ENCODE measurements around the gene WIPI1.
"Not testable (repeated sequence)": the region's sequence is repeated elsewhere in the genome, so short reads cannot be mapped to it uniquely, and the experiment has no call there.

WIPI1 gene

DNA sequence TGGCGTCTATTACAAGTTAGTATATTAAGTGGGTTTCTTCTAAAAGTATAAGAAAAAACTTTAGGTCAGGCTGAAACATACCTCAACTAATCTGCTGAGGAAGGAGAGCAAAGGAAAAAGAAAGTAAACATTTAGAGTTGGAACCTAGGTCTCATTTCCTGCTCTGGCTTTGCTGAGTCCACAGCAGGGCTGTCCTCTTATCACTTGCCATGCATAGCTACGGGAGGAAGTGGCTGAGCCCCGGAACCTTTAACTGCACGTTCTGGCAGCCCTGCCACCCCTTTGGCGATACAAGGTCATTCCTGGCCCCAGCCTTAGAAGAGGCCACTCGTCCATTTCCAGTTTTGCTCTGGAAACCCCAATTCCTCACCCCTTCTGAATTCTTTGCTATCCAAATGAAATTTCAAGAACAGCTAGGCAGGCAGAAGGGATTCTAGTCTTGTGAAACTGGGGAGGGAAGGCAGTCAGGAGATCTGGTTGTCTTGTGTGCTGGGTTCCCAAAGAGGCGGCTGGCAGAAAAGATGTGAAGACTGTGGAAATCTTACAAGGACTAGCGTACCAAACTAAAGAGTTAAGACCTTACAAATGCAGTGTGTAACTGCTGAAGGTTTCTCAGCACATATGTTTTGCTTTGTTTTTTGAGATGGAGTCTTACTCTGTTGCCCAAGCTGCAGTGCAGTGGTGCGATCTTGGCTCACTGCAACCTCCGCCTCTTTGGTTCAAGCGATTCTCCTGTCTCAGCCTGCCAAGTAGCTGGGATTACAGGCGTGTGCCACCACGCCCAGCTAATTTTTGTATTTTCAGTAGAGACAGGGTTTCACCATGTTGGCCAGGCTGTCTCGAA lies 19.1 kb downstream of the WIPI1 start:
- no peak for FAIRE-seq

DNA sequence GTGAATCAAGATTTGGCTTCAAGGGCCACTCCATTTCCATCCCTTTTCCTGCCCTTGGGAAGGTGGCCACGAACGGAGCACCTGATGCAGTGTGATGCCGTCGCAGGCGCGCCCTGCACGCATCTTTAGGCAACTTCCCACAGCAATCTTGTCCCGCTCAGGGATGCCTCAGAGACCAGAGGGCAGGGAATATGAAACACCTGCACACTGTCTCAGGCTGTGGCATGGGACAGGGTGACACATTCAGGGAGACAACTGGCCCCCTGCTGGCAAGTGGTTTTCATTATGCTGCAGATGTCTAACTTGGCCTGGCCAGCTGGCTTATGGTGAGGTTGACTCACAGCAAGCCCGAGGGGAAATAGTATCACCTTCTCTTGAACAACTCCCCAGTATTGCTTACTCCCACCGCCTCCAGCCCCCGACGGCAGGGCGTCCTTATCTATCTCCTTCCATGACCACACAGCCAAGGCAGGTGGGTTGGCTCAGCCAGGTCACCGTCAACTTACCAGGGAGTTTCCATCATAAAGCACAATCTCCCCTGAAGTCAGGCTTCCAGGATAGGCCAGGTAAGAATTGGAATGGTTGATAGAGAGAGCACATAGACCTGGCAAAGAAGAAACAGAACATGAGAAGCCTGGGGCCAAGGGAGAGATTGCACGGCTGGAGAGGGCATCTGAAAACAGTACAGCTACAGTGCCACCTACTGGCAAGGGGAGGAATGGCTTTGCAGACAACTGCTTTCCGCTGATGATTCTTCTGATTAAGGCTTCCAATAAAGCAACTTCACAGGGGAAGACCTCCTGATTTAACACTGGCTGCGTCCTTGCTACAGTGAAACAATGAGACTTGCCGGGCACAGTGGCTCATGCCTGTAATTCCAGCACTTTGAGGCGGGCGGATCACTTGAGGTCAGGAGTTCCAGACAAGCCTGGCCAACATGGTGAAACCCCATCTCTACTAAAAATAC lies 21.1 kb downstream of the WIPI1 start:
- FAIRE-seq, result no peak

DNA sequence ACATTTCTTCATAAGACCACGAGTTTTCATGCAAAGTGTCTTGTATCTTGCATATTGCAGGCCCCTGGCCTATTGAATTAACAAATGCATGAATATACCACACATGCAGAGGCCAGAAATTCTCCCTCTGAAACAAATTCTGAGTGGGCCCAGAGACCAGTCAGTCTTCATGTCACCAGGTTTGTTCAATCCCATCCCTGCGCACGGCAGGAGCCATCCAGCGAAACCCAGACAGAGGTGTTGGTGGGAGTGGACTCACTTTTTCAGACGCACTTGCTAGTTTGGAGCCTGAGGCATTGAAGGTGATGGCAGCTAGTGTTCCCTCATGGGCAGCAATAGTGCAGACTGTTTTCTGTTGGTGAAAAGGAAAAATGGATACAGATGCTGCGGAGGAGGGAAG lies 21.9 kb downstream of the WIPI1 start:
- FAIRE-seq, result no peak

DNA sequence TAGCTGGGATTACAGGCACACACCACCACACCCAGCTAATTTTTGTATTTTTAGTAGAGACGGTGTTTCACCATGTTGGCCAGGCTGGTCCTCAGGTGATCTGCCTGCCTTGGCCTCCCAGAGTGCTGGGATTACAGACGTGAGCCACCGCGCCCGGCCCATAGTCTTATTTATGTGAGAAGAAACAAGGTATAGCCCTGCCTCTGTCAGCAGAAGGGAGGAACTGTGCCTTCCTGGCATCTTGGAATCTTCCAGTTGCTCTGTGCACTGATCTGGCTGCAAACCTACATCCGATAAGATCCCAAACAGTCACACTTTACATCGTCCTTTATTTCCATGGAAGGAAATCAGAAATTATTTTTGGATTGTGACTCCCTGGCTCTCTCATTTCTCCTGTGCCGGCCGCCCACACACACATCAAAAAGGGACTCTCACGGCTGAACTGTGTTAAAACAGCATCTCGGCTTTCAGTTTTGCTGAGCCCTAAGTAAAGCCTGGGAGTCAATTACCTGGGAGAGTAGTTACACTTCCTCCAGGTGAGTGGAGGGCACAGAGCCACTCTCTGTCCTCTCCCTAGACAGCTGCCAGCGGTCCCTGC lies 23.3 kb downstream of the WIPI1 start:
- FAIRE-seq, result no peak

DNA sequence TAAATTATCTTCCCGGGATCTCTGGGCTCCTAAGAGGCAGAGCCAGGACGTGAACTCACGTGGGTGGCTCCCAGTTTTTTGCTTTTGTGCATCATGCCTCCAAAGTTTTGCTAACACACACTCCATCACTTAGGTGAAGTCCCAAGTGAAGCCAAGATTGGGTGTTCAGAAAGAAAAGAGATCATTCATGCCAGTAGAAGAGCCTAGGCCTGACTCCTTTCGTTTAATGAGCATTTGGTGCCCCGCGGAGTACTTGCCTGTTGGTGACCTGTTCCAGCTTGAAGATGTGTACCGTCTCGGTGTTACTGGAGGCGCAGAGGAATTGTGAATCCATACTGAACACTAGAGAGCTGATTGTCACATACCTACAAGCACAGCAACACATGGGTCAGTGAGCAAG lies 24.1 kb downstream of the WIPI1 start:
- FAIRE-seq, result no peak

DNA sequence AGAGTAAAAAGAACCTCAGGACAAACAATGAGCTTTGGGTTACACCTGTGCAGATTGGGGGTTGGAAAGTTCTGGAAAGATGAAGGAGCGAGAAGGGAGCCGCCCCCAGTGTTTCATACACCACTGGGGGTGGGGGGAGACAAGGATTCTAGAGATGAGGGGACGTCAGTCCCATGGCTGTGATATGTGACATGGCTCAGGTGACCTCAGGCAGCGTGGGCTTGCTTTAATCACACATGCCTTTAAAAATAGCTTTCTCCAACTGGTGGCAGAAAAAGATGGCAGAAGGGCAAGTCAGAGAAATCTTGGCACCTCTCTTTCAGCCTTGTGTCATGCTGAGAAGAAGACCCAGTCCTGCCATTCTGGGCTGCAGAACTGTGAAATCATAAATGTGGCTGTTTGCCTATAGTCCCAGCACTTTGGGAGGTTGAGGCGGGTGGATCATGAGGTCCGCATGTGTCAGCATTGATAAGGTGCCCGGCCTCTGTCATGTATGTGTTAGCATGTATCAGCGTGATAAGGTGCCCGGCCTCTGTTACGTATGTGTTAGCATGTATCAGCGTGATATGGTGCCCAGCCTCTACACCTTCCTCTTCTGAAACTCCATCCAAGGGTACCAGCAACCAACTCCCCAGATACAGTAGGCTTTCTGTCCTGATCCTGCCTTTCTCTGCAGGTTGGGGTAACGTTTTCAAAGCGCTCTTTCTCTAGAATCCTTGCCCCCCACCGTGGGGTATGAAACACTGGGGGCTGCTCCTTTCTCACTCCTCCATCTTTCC lies 25.0 kb downstream of the WIPI1 start:
- no peak for FAIRE-seq

DNA sequence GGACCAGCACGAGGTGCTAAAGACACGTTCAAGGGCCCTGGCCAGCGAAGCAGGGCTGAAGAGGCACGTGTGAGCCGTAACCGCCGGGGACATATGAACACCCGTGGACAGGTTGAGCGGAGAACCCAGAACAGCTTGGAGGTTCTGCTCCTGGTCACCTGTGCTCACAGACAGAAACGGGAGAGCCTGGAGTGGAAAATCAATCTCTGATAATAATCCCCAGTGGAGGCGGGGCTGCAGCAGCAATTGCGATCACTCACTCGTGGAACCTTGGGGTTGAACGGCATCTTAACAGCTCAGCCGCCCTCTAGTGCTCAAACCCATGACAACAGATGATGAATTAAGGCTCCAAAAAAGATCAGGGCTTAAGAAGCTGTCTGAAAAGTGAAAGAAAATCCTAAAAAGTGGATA lies 25.6 kb downstream of the WIPI1 start:
- no peak for FAIRE-seq

DNA sequence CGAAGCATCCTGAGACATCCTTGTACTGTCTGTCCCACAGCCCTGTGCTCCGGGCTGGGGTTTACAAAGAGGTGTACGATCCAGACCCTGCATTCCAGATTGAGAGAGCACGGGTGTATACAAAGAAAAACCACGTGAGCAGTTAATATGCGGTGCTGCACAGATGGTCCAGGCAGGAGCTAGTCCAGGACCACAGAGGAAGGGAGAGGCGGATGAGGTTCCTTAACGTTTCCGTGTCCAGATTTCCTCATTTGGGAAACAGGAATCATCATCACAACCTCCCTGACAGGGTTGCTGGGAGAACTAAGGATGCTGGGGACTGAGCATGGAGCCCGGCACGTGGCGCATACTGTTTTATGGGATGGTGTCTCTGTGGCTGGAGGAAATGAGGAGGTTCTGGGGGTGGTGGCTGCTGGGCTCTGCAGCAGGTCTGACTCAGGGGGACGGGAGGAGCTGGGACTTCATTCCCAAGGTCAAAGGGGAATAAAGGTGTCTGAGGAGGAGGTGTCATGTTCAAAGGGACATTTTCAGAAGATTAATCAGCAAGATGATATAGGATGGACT lies 26.2 kb downstream of the WIPI1 start:
- no peak for FAIRE-seq

DNA sequence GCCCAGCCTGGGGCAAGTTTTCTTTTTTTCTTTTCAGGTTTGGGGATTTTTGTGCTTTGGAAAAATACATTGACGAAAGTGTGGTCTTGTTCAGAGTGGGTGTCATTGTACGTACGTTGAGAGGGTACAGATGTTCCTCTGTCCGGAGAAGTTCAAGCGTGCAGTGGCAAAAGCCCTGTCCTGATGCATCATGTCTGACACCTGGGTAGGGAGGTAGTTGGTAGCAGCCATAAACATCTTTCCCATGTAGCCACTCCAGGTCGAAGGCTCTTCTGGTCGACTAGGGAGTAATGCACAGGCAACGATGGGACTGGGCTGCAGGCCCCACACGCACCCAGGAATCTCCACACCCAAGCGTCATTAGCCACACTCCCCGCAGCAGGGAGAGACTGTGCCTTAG lies 27.4 kb downstream of the WIPI1 start:
- FAIRE-seq, result no peak

DNA sequence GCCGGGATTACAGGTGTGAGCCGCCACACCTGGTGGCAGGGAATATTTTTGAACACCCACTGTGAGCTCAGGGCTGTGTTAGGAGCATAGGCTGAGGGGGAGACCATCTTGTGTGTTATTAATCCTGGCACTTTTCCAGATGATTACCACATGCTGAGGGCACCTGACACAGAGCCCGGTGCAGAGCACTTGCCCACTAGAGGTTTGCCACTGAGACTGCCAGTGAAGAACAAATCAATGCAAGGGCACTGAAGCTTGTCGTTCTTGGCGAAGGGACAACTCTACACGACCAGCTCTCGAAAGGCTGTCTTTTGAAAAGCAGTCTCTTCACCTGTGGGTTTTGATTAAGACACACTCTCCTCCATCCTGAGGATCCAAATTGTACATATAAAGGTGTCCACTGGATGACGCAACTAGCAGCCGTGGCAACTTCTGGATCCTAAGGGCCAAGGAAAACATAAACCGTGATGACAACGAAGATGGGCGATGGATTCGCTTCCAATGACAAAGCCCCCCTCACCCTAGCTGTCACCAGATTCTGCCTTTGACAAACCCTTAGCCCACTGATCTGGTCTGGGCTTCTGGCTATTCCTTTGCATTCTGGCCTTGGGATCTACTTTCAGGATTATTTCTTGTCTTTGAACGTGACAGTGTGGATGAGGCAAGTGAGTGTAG lies 28.7 kb downstream of the WIPI1 start:
- no peak for FAIRE-seq

DNA sequence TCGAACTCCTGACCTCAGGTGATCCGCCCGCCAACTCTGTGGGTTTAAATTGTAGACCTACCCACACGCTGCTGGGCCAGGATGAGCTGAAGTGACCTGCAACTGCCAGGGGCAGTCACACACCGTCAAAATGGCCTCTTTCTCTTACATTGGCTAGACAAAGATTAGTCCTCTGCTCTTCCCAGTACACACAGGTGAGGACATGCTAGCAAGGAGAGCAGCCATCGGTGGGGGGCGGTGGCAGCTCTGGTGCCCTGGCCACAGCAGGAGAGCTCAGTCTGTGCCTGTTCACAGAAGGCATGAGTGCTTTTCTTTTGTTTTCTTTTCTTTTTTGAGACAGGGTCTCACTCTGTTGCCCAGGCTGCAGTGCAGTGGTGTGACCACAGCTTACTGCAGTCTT lies 29.7 kb downstream of the WIPI1 start:
- FAIRE-seq, result no peak

DNA sequence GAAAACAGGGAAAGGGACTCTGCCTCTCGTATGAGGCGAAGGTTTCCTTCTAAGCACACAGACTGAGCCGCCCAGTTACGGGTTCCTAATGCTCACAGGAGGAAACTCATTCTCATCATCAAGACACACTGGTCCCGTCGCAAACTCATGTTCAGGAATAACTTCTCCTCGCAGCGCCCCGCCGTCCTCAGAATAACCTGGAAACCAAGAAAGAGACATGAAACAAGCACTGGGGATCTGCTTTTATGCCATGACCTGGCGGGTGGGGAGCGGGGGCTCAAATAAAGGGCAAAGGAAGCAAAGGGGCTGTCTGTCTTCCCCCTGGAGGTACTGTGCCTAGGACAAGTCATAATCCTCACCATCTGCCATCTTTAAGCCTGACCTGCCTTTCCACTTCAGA lies 31.3 kb downstream of the WIPI1 start:
- FAIRE-seq, result no peak

DNA sequence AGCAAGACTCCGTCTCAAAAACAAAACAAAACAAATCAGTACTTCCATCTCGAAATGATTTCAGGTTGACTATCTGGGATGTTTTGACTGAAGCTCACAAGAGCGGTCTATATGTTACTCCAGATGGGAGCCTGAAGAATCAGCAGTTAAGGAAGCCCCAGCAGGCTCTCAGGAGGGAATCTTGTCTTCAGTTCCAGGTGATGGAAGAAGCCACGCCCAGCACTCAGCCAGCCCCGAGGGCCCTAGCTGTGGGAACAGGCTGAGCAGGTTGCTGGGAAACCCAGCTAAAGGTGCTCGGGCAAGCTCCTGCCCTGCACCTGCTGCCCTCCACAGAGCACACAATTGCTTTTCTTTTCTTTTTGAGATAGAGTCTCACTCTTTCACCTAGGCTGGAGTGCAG lies 32.4 kb downstream of the WIPI1 start:
- no peak for FAIRE-seq

DNA sequence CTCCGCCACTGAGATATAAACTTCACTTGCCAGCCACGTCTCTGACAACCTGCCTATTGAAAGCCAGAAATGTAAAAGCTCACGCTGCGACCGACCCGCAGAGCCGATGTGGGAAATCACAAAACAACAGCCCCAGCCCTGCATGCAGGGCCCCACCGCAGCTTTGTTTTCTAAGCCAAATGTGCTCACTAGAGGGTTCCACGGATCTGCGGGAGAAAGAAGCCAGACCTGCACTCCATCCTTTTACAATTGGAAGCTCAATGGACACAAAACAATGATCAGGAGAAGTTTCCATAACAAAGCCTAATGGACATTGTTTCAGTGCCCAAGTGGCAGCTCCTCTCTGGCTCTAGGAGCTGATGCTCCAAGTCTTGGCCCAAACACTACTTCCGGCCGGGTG lies 33.1 kb downstream of the WIPI1 start:
- FAIRE-seq, result no peak

DNA sequence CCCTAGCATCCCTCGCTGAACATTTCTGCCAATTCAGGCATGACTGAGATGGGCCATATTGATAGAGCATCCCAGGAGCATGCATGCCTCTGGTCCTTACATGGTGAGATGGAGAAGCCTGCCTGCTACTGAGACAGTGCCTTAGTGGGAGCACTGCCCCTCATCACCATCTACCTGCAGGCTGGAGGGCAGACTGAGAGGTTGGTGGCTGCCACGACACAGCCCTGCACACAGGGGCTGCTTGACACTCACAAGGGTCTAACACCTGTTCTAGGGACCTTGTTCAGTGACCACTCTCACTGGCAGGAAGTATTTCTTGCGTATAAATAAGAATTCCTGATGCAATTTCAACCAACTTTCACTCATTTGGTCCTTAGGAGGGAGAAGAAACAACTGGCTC lies 34.0 kb downstream of the WIPI1 start:
- no peak for FAIRE-seq

DNA sequence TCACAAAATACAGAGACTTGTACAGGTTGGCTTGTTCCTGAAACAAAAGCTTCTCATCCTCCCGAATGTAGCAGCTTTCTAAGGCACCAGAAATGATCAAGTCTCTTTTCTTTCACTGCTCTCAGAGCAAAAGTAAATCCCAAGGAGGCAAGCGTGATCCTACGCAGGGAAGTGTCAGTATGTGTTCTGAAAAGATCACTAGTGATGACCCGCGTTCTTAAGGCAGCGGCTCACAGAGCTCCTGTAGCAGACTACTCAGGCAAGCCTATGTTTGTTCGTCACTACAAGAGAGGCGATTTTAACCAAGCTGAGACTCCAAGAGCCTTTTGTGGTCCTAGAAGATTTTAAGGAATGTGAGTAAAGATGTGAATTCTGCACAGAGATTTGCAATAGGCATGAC lies 34.5 kb downstream of the WIPI1 start:
- no peak for FAIRE-seq

DNA sequence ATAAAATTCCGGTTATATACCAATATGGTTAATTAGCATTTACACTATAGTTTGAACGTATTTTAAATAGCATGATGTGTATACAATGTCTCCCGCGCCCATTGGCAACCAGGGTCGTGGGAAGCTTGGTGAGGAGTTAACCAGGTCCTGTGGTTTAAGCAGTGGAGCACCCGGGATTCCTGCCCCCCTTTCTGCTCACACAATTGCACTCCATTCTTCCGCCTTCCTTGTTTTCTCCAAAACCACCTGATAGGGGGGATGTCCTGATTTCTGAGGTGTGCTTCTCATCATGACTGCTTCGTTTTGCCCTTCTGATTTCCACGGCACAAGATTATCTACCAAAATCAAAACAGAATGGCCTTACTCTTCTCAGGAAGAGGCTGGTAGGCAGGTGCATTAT lies 35.8 kb downstream of the WIPI1 start:
- no peak for FAIRE-seq

DNA sequence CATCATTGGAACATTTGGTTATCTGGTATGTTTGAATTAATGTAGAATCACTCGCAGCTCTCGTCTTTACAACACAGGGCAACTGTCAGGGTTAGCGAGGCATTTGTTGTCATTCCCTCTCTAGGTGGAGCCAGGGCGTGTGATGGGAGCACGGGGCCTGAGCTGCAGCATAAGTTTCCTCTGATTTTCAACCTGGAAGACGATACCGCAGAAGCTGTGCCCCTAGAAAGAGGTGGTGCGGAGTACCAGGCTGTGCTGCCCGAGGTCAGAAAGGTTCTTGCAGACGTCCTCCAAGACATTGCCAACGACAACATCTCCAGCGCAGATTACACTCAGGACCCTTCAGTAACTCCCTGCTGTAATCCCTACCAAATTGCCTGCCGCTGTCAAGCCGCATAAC lies 37.2 kb downstream of the WIPI1 start:
- no peak for FAIRE-seq

DNA sequence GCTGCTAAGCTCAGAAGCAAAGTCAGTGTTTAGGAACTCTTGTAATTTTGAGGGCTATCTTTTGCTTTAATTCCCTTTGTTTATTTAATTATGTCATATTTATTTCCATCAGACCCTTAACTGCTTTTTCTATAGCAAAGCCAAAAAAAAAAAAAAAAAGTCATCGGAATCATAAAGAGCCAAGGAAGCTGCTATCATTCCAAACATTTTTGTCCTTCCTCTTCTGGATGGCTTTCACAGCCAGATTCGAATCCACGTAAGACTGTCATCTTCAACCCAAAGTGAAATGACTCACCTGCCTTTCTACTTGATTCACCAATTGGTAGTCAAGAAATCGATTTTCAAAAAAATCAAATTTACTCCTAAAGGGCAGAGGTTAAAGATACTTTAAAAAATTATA lies 38.4 kb downstream of the WIPI1 start:
- FAIRE-seq, result no peak

DNA sequence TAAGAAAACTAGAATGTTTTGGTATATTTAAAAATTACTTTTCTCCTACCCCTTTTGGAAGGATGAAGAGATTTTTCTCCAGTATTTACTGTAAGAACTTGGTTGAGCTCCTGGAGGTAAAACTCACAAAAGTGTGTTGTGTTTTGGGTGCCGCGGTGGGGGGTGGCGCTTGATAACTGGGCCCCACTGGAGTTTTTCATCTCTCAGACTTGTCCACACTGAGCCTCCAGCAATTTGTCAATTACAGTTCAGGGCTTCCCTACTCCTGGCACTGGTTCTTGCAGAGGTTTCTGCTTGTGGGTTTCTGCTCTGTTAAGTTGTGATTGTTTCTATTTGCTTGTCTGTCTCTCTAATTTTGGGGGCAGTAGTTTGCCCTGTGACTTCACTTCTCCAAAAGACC lies 40.0 kb downstream of the WIPI1 start:
- no peak for FAIRE-seq

DNA sequence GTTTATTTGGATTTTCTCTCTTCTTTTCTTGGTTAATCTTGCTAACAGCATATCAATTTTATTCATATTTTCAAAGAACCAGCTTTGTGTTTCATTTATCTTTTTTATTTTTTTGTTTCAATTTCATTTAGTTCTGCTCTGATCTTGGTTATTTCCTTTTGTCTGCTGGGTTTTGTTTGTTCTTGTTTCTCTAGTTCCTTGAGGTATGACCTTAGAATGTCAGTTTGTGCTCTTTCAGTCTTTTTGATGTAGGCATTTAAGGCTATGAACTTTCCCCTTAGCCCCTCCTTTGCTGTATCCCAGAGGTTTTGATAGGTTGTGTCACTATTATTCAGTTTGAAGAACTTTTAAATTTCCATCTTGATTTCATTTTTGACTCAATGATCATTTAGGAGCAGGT lies 42.4 kb downstream of the WIPI1 start:
- FAIRE-seq, result not testable (repeated sequence)
